Measurements from ENCODE around the gene RASGRP3. TPM values are rescaled to one million over a fixed set of nuclear protein-coding genes. Genes with fewer than 3 reads are reported as not detected.

The RASGRP3 gene
- total RNA-seq, 1 donor from 2014 or later: 0.58 TPM

GRCh38 chr2:33496150-33496549, 19.7 kb downstream of the RASGRP3 start:
- Mint-ChIP-seq H3K36me3 (no peaks in the 10 kb centered on the region), H3K4me1 (peaks cover 9% of the 10 kb centered on the region), H3K4me3 (no peak overlapping the region), H3K9me3 (no peaks in the 10 kb centered on the region), H3K27ac (no peak overlapping the region), H3K27me3 (ENCODE audit: low read depth) (peaks cover 24% of the 10 kb centered on the region)
- TF ChIP-seq CTCF (IDR thresholded peaks at IDR 0.05; ENCODE audit: unreplicated experiment): no peak
- DNase-seq (ENCODE audit: low spot score in 2 of 2, unreplicated experiment in 2 of 2): no peak

GRCh38 chr2:33496726-33497125, 20.3 kb downstream of the RASGRP3 start:
- no peak overlapping the region for H3K27ac Mint-ChIP-seq
- DNase-seq (ENCODE audit: low spot score in 2 of 2, unreplicated experiment in 2 of 2): no peak
- peaks cover 9% of the 10 kb centered on the region for H3K4me1 Mint-ChIP-seq
- H3K36me3 Mint-ChIP-seq: no peaks in the 10 kb centered on the region
- TF ChIP-seq CTCF (IDR thresholded peaks at IDR 0.05; ENCODE audit: unreplicated experiment): no peak
- peaks cover 3% of the 10 kb centered on the region for H3K9me3 Mint-ChIP-seq
- H3K27me3 Mint-ChIP-seq (ENCODE audit: low read depth): peaks cover 26% of the 10 kb centered on the region
- H3K4me3 Mint-ChIP-seq: no peak overlapping the region

- H3K4me3 Mint-ChIP-seq: no peak overlapping the region
- no peak for TF ChIP-seq CTCF (IDR thresholded peaks at IDR 0.05; ENCODE audit: unreplicated experiment)
- no peak for DNase-seq (ENCODE audit: low spot score in 2 of 2, unreplicated experiment in 2 of 2)
- H3K36me3 Mint-ChIP-seq: no peaks in the 10 kb centered on the region
- H3K9me3 Mint-ChIP-seq: peaks cover 7% of the 10 kb centered on the region
- H3K27ac Mint-ChIP-seq: no peak overlapping the region
- peaks cover 26% of the 10 kb centered on the region for H3K27me3 Mint-ChIP-seq (ENCODE audit: low read depth)
- peaks cover 9% of the 10 kb centered on the region for H3K4me1 Mint-ChIP-seq
Measured at GRCh38 chr2:33497221-33497650, 20.8 kb downstream of the RASGRP3 start.

GRCh38 chr2:33498291-33498956, 22.0 kb downstream of the RASGRP3 start:
- TF ChIP-seq CTCF (IDR thresholded peaks at IDR 0.05; ENCODE audit: unreplicated experiment): no peak
- no peak overlapping the region for H3K27ac Mint-ChIP-seq
- no peak overlapping the region for H3K4me3 Mint-ChIP-seq
- no peaks in the 10 kb centered on the region for H3K36me3 Mint-ChIP-seq
- H3K4me1 Mint-ChIP-seq: peaks cover 15% of the 10 kb centered on the region
- peaks cover 18% of the 10 kb centered on the region for H3K27me3 Mint-ChIP-seq (ENCODE audit: low read depth)
- H3K9me3 Mint-ChIP-seq: peaks cover 10% of the 10 kb centered on the region
- DNase-seq (ENCODE audit: low spot score in 2 of 2, unreplicated experiment in 2 of 2): no peak

- no peak overlapping the region for H3K4me3 Mint-ChIP-seq
- peaks cover 10% of the 10 kb centered on the region for H3K9me3 Mint-ChIP-seq
- no peak overlapping the region for H3K27ac Mint-ChIP-seq
- H3K27me3 Mint-ChIP-seq (ENCODE audit: low read depth): peaks cover 15% of the 10 kb centered on the region
- no peak for TF ChIP-seq CTCF (IDR thresholded peaks at IDR 0.05; ENCODE audit: unreplicated experiment)
- H3K4me1 Mint-ChIP-seq: peaks cover 15% of the 10 kb centered on the region
- DNase-seq (ENCODE audit: low spot score in 2 of 2, unreplicated experiment in 2 of 2): no peak
- no peaks in the 10 kb centered on the region for H3K36me3 Mint-ChIP-seq
Measured at GRCh38 chr2:33500177-33500576, 23.7 kb downstream of the RASGRP3 start.
